Breast epithelium (tissue), 4 donors: ENCODE data around the gene CA10. TPM values are rescaled to one million over a fixed set of nuclear protein-coding genes. Genes with fewer than 3 reads are reported as not detected.

Experiments
- DNase-seq, 2 donors: peaks; one replicate each; pipeline ENCODE4 v3.0.0-alpha.2; 2019; ENCODE audit warnings: low spot score in 2 of 2
- H3K27ac ChIP-seq, 2 donors: fragments of 200-600 bp; sonication (generic) in 1 of 2; one replicate each; pipeline ENCODE4 v1.5.1; 2016 to 2019; ENCODE audit warnings: mild to moderate bottlenecking in 1 of 2
- H3K27me3 ChIP-seq, 2 donors: fragments of 200-600 bp; sonication (generic) in 1 of 2; one replicate each; pipeline versions ENCODE4 v1.5.1 to v1.6.0; 2017 to 2019; ENCODE audit warnings: control low read depth in 1 of 2, mild to moderate bottlenecking in 1 of 2
- H3K36me3 ChIP-seq: fragments of 200-600 bp; one replicate; pipeline ENCODE4 v1.5.1; 2019
- H3K4me1 ChIP-seq, 2 donors: fragments of 200-600 bp; sonication (generic); one replicate each; pipeline ENCODE4 v1.5.1; 2016 to 2019; ENCODE audit warnings: control low read depth in 1 of 2
- H3K4me3 ChIP-seq, 3 donors: fragments of 200-600 bp; sonication (generic); 1 replicate in 2 of 3; 2 replicates in 1 of 3; pipeline ENCODE4 v1.5.1; 2016 to 2019; ENCODE audit warnings: mild to moderate bottlenecking in 3 of 3, moderate library complexity in 2 of 3
- H3K9me3 ChIP-seq, 2 donors: fragments of 200-600 bp; sonication (generic) in 1 of 2; one replicate each; pipeline ENCODE4 v1.5.1; 2016 to 2019; ENCODE audit warnings: control low read depth in 1 of 2
- CTCF ChIP-seq, 3 donors: fragments of 450-650 bp; IDR thresholded peaks; one replicate each; pipeline ENCODE4 v1.5.1; 2016 to 2017; ENCODE audit warnings: antibody characterized with exemption in 3 of 3, mild to moderate bottlenecking in 3 of 3, moderate library complexity in 3 of 3
- POLR2A ChIP-seq: fragments of 450-650 bp; IDR thresholded peaks from one replicate; pipeline ENCODE4 v1.6.1; 2016; ENCODE audit warnings: antibody characterized with exemption, mild to moderate bottlenecking, moderate library complexity
- POLR2AphosphoS5 ChIP-seq, 3 donors: sonication (generic); formaldehyde crosslinking; IDR thresholded peaks; one replicate each; pipeline ENCODE4 v1.6.1; 2017; ENCODE audit warnings: antibody characterized with exemption in 3 of 3
- intact Hi-C: fragments of 100-400 bp; cut with DNase I; formaldehyde crosslinking; loops from one replicate; pipeline ENCODE4 v1.15.1; 2023; ENCODE audit warnings: low total_unique reads
- total RNA-seq, 3 donors: library from RNA; depleted of rRNA; stranded (reverse); fragments of >200 nt; gene quantifications; one replicate each; pipeline ENCODE4 v1.1.0, GENCODE V29; 2016

CA10 gene
- total RNA-seq, 3 donors from 2014 or later, result not detected

- DNase-seq, result no peak
- no peak for TF ChIP-seq POLR2AphosphoS5 (IDR thresholded peaks at IDR 0.05)
- no peak for TF ChIP-seq POLR2A
- TF ChIP-seq CTCF (IDR thresholded peaks at IDR 0.05), result no peak
- intact Hi-C loops, result no loop called here
- no peaks in the 10 kb centered on the region for H3K9me3 ChIP-seq
- H3K27ac ChIP-seq, result no peak overlapping the region
- no peaks in the 10 kb centered on the region for H3K36me3 ChIP-seq
- no peaks in the 10 kb centered on the region for H3K4me1 ChIP-seq
- no peak overlapping the region for H3K4me3 ChIP-seq
- no peaks in the 10 kb centered on the region for H3K27me3 ChIP-seq
These were observed 281.5 kb downstream of the CA10 start for GRCh38 chr17:51876986-51877385.

GRCh38 chr17:51873302-51873701 is 285.2 kb downstream of the CA10 start:
- H3K4me3 ChIP-seq, result no peak overlapping the region
- H3K27me3 ChIP-seq, result no peaks in the 10 kb centered on the region
- H3K36me3 ChIP-seq, result no peaks in the 10 kb centered on the region
- DNase-seq, result no peak
- H3K4me1 ChIP-seq, result no peaks in the 10 kb centered on the region
- intact Hi-C loops, result no loop called here
- H3K27ac ChIP-seq, result no peak overlapping the region
- TF ChIP-seq CTCF (IDR thresholded peaks at IDR 0.05) (no peak), POLR2A (no peak), POLR2AphosphoS5 (IDR thresholded peaks at IDR 0.05) (no peak)
- H3K9me3 ChIP-seq, result no peaks in the 10 kb centered on the region

- no peaks in the 10 kb centered on the region for H3K4me1 ChIP-seq
- no peak overlapping the region for H3K27ac ChIP-seq
- intact Hi-C loops, result no loop called here
- no peak for TF ChIP-seq CTCF (IDR thresholded peaks at IDR 0.05)
- no peaks in the 10 kb centered on the region for H3K36me3 ChIP-seq
- no peaks in the 10 kb centered on the region for H3K9me3 ChIP-seq
- H3K27me3 ChIP-seq, result peaks cover 0 to 3% of the 10 kb centered on the region in 2 donors
- DNase-seq, result no peak
- no peak overlapping the region for H3K4me3 ChIP-seq
These were observed 289.1 kb downstream of the CA10 start for GRCh38 chr17:51869387-51869786.

GRCh38 chr17:51860954-51861561 is 297.5 kb downstream of the CA10 start:
- TF ChIP-seq POLR2AphosphoS5 (IDR thresholded peaks at IDR 0.05), result no peak
- no peak for TF ChIP-seq CTCF (IDR thresholded peaks at IDR 0.05)
- Histone ChIP-seq H3K4me3 (no peak overlapping the region), H3K4me1 (no peaks in the 10 kb centered on the region), H3K9me3 (no peaks in the 10 kb centered on the region), H3K36me3 (no peaks in the 10 kb centered on the region), H3K27ac (no peak overlapping the region), H3K27me3 (peaks cover 0 to under 1% of the 10 kb centered on the region in 2 donors)
- intact Hi-C loops, result no loop called here
- no peak for DNase-seq

GRCh38 chr17:51857052-51857597 is 301.4 kb downstream of the CA10 start:
- DNase-seq, result no peak
- TF ChIP-seq POLR2AphosphoS5 (IDR thresholded peaks at IDR 0.05) (no peak), POLR2A (no peak), CTCF (IDR thresholded peaks at IDR 0.05) (no peak)
- Histone ChIP-seq H3K9me3 (no peaks in the 10 kb centered on the region), H3K27me3 (peaks cover 0 to 17% of the 10 kb centered on the region in 2 donors), H3K4me3 (no peak overlapping the region), H3K27ac (no peak overlapping the region), H3K36me3 (no peaks in the 10 kb centered on the region), H3K4me1 (no peaks in the 10 kb centered on the region)
- intact Hi-C loops, result no loop called here
